Kidney (tissue), 14 donors: ENCODE measurements around the gene KCP. TPM values are rescaled to one million over a fixed set of nuclear protein-coding genes. Genes with fewer than 3 reads are reported as not detected.

Experiments
- DNase-seq, 5 donors: peaks; one replicate each; pipeline ENCODE4 v3.0.0-alpha.2; 2013 to 2020
- FAIRE-seq: peaks from 2 replicates; lab custom pipeline; 2012; peaks lifted over from hg19 to GRCh38; lab: Jason Lieb, UNC
- H3K27ac ChIP-seq, 2 donors: one replicate each; pipeline ENCODE4 v1.7.0; 2013; ENCODE audit warnings: low read depth in 2 of 2, low read length in 2 of 2, inconsistent platforms in 1 of 2
- H3K27me3 ChIP-seq: one replicate; pipeline ENCODE4 v1.7.1; 2013; ENCODE audit warnings: low read length, inconsistent platforms; ENCODE audit not compliant: control insufficient read depth, insufficient read depth
- H3K36me3 ChIP-seq, 3 donors: one replicate each; pipeline versions ENCODE4 v1.7.0 to v1.7.1; 2013; ENCODE audit warnings: low read length in 3 of 3, control low read depth in 1 of 3, inconsistent platforms in 1 of 3; ENCODE audit not compliant: insufficient read depth in 3 of 3, control insufficient read depth in 2 of 3
- H3K4me1 ChIP-seq, 3 donors: one replicate each; pipeline versions ENCODE4 v1.7.0 to v1.7.1; 2013; ENCODE audit warnings: low read length in 3 of 3, inconsistent platforms in 1 of 3, low read depth in 1 of 3; ENCODE audit not compliant: control insufficient read depth in 2 of 3, insufficient read depth in 2 of 3
- H3K4me3 ChIP-seq, 3 donors: one replicate each; pipeline versions ENCODE4 v1.7.0 to v1.8.1; 2013; ENCODE audit warnings: low read length in 3 of 3, control low read depth in 1 of 3, inconsistent platforms in 1 of 3
- H3K9ac ChIP-seq, 3 donors: one replicate each; pipeline versions ENCODE4 v1.7.0 to v1.7.1; 2013; ENCODE audit warnings: low read length in 3 of 3, control low read depth in 1 of 3, inconsistent platforms in 1 of 3
- H3K9me3 ChIP-seq, 3 donors: one replicate each; pipeline versions ENCODE4 v1.7.0 to v1.7.1; 2013; ENCODE audit warnings: low read length in 3 of 3, control low read depth in 1 of 3, inconsistent platforms in 1 of 3; ENCODE audit not compliant: control insufficient read depth in 2 of 3, insufficient read depth in 1 of 3
- intact Hi-C: fragments of 100-400 bp; cut with DNase I; formaldehyde crosslinking; loops from one replicate; pipeline ENCODE4 v1.11.1; 2022
- polyA plus RNA-seq: library from polyadenylated mRNA; stranded (reverse); fragments of 350-450 nt; fragmentation: Illumina TruSeq; extraction: RNeasy Lipid Tissue Mini Kit (QIAGEN cat#74804); gene quantifications from one replicate; pipeline ENCODE4 v1.2.3, GENCODE V29; 2014; ENCODE audit warnings: low read depth, low replicate concordance; ENCODE audit not compliant: insufficient read depth
- total RNA-seq: library from RNA; stranded (reverse); fragmentation: NEBNext Ultra II Directional; extraction: Animal tissue kit (Norgen Biotek cat#: 25700); gene quantifications from one replicate; pipeline ENCODE4 v1.2.1, GENCODE V29; 2021
- TF ChIP-seq, protein P1 (sequence below): IDR thresholded peaks from 3 replicates; pipeline ENCODE4 v1.5.1; 2012; ENCODE audit warnings: mild to moderate bottlenecking, moderate library complexity, borderline replicate concordance; ENCODE audit not compliant: insufficient read depth; ENCODE audit errors: extremely low read depth
- donor health status: control.
- donor health status: control.
- donor health status: control.
- donor health status: control.
- donor health status: control.
- donor health status: DM: yes; HTN: yes; CAD: no.
- donor health status: Normal renal cell carcinoma (clear cell type).

The KCP gene
- total and polyA plus RNA-seq, 2 donors from 2014 or later = 7.7 to 44.6 TPM

DNA sequence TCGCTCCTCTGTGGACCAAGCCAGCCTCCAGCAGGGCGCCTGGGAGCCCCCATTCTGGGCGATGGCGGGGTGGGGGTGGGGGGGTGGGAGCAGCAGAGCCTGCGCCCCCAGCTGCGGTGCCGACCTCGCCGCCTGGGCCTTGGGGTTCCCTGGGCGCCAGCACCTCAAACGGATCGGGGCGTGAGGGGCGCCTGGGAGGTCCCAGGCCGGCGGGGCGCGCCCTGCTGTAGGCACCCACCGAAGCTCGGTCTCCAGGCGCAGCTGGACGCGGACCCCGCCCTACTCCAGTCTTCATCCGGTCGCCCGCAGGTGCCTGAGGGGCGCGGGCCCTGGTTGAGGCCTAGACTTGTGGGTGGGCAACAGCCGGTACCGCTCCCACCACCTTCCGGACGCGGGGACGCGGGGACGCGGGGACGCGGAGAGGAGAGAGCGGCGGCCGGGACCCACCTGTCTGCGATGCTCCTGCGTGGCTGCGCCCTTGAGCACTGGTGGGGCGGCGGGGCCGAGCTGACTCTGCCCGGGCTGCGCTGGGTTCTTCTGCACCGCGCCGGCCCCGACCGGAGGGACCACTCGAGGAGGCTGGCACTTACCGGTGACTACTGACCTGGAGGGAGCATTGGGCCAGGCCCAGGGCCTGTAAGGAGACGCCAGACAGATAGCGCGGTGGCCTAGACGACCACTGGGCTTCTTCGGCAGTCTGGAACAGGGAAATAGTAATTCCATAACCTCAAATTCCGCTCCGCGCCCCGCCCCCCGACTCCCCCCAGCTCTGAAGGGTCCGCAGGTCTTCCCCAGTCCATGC is 5.5 kb upstream of the KCP start:
- no peak for FAIRE-seq
- Histone ChIP-seq H3K36me3 (no peaks in the 10 kb centered on the region), H3K9me3 (no peaks in the 10 kb centered on the region), H3K27ac (no peak overlapping the region), H3K4me3 (no peak overlapping the region), H3K27me3 (no peaks in the 10 kb centered on the region), H3K9ac (no peak overlapping the region), H3K4me1 (peaks cover 1 to 12% (median 5%) of the 10 kb centered on the region in 3 donors)
- intact Hi-C loops = no loop called here
- no peak for DNase-seq
- TF ChIP-seq, protein P1, sequence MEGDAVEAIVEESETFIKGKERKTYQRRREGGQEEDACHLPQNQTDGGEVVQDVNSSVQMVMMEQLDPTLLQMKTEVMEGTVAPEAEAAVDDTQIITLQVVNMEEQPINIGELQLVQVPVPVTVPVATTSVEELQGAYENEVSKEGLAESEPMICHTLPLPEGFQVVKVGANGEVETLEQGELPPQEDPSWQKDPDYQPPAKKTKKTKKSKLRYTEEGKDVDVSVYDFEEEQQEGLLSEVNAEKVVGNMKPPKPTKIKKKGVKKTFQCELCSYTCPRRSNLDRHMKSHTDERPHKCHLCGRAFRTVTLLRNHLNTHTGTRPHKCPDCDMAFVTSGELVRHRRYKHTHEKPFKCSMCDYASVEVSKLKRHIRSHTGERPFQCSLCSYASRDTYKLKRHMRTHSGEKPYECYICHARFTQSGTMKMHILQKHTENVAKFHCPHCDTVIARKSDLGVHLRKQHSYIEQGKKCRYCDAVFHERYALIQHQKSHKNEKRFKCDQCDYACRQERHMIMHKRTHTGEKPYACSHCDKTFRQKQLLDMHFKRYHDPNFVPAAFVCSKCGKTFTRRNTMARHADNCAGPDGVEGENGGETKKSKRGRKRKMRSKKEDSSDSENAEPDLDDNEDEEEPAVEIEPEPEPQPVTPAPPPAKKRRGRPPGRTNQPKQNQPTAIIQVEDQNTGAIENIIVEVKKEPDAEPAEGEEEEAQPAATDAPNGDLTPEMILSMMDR = no peak

DNA sequence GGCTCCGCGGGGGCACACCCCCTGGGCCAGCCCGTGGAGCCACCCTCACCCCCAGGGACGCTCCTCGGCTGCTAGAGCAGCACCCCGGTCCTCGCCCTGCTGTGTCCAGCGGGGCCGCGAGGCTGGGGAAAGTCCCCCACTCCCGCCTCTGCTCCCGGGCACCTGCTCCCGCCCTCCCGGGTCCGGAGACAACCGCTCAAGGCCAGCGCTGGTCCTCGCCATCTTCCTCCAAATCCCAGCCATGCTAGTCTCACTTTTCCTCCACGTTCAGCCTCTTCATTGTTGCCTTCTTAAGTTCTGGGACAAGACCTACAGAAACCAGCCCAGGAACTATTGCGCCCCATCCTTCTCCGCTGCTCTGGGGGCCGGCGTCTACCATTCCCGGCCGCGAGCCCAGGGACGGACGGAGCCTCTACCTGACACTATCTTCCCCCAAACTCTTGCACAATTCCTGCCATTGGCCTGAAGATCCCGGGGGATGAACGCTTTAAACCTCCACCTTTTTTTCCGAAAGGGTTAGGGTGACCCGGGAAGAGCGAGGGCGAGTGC is 4.8 kb upstream of the KCP start:
- Histone ChIP-seq H3K9ac (no peak overlapping the region), H3K4me1 (peaks cover 0 to 6% (median 3%) of the 10 kb centered on the region in 3 donors), H3K4me3 (no peak overlapping the region), H3K27me3 (no peaks in the 10 kb centered on the region), H3K27ac (no peak overlapping the region), H3K9me3 (no peaks in the 10 kb centered on the region), H3K36me3 (no peaks in the 10 kb centered on the region)
- FAIRE-seq (no peak), DNase-seq (no peak)
- intact Hi-C loops = no loop called here
- TF ChIP-seq, protein P1 = no peak

DNA sequence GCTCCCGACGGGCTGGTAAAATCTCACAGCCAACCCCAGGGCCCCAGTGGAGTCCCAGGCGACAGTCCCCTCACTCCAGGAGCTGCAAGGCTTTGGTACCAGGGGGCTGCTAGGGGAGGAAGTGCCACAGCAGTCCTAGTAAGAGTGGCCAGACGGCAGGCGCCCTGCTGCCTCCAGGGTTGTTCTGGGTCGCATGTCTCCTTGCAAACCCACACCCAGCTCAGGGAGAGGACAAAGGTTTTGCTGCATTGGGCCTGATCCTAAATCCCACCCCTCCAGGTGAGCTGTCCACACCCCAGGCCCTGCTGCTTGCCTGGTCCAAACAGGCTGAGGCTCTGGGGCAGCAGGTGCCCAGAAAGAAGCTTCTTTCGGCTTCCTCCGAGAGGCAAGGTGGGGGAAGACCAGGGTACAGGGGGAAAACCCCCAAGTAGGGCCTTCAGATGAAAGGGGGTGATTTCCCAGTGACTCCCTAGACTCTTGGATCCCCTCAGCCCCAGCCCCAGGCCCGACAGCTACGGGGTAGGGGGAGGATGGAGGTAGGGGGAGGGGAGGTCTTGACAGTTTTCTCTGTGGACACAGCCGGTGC is 4.2 kb upstream of the KCP start:
- TF ChIP-seq, protein P1 = no peak
- H3K27me3 ChIP-seq = no peaks in the 10 kb centered on the region
- no peaks in the 10 kb centered on the region for H3K9me3 ChIP-seq
- intact Hi-C loops = no loop called here
- H3K4me3 ChIP-seq = no peak overlapping the region
- no peaks in the 10 kb centered on the region for H3K36me3 ChIP-seq
- no peak overlapping the region for H3K9ac ChIP-seq
- FAIRE-seq (no peak), DNase-seq (peak in 1 of 5 donors; percentile 45)
- no peak overlapping the region for H3K27ac ChIP-seq
- H3K4me1 ChIP-seq = peaks cover 0 to 8% (median 3%) of the 10 kb centered on the region in 3 donors
